Activated CD8-positive, alpha-beta memory T cell treated with anti-CD3 and anti-CD28 coated beads, Interleukin-2, amount 50 U/mL, for 48 hours (primary cell): ENCODE measurements around the gene TLE5.
"Not testable (repeated sequence)": the region's sequence is repeated elsewhere in the genome, so short reads cannot be mapped to it uniquely, and the experiment has no call there.

Source experiments
- DNase-seq: peaks from one replicate; pipeline ENCODE4 v3.0.0-alpha.2; 2020

Gene TLE5

GRCh38 chr19:3020321-3020960 lies 41.9 kb downstream of the TLE5 start:
- DNase-seq = no peak

DNA sequence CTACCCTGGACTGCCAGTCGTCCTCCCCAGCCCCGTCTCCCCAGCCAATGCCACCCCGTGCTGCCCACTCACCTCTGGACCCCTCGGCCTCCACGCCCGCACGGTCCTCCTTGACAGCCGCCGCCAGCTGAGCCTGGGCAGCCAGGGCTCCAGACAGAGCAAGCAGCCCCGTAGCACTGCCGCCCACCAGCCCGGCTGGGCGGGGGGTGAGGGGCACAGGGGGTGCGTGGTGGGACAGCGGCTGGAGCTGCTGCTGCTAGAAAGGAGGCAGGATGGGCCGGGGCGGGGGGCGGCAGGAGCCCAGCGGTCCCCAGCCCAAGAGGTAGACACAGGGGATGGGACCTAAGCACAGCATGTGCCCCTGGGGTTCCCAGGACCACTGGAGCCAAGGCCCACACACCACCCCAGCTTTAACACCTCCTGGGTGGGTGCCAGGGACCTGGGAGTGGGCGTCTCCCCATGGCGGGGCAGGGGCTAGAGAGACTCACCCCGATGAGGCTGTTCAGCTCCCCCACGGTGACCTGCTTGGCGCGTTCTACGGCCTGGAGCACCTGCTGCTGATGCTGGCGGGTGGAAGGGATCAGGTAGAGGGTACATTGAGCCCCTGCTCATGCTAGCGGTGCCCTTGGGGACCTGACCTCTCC lies 43.0 kb downstream of the TLE5 start:
- no peak for DNase-seq

DNA sequence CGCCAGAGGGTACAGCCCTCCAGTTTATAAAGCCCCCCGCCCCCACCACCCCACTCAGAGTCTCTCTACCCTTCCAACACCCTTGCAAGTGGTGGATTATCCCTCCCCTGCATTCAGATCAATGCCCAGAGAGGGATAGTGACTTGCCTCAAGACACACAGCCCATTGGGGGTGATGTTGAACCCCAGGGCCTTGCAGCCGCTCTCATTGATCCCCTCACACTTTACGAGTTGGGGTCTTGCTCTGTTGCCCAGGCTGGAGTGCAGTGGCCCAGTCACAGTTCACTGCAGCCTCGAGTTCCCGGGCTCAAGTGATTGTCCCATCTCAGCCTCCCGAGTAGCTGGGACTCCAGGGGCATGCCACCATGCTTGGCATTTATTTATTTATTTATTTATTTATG lies 44.4 kb downstream of the TLE5 start:
- no peak for DNase-seq

GRCh38 chr19:3015126-3016057 lies 46.9 kb downstream of the TLE5 start:
- no peak for DNase-seq

DNA sequence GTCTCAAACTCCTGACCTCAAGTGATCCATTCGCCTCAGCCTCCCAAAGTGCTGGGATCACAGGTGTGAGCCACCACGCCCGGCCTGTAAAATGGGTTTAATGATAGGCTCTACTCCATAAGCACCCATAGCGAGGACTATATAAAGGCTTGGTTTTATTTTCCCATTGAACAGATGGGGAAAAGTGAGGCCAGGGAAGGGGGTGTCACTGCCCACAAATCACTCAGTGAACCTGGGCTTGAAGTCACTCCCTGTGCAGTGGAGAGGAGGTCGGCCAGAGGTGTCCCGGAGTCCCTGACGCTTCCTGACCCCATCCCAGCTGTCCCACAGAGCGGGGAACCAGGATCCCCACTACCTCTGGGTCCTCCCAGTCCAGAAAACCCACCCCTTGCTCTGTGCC lies 48.2 kb downstream of the TLE5 start:
- no peak for DNase-seq

GRCh38 chr19:3013263-3013725 lies 49.0 kb downstream of the TLE5 start:
- DNase-seq = no peak

GRCh38 chr19:3012621-3013262 lies 49.6 kb downstream of the TLE5 start:
- no peak for DNase-seq

- not testable (repeated sequence) for DNase-seq
Observed at GRCh38 chr19:3012059-3012458, 50.2 kb downstream of the TLE5 start.

DNA sequence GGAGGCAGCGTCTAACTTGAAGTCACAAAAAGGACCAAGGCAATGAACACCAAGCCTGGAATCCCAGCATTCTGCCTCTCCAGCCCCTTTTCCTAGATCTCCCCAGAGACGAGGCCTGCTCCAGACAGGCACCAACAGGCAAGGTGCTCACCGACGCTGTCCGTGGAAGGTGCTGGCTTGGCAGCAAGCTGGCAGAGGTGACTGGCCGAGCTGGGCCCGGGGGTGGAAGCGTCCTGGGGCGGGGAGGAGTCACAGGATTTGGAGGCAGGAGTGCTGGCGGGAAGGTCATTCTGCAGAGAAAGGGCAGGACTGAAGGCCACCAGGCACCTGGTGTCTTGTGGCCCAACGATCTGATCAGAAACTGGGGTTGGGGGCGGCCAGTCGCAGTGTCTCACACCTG lies 51.4 kb downstream of the TLE5 start:
- DNase-seq = no peak

GRCh38 chr19:3008994-3009393 lies 53.3 kb downstream of the TLE5 start:
- no peak for DNase-seq

- no peak for DNase-seq
Observed at GRCh38 chr19:3007975-3008374, 54.3 kb downstream of the TLE5 start.

DNA sequence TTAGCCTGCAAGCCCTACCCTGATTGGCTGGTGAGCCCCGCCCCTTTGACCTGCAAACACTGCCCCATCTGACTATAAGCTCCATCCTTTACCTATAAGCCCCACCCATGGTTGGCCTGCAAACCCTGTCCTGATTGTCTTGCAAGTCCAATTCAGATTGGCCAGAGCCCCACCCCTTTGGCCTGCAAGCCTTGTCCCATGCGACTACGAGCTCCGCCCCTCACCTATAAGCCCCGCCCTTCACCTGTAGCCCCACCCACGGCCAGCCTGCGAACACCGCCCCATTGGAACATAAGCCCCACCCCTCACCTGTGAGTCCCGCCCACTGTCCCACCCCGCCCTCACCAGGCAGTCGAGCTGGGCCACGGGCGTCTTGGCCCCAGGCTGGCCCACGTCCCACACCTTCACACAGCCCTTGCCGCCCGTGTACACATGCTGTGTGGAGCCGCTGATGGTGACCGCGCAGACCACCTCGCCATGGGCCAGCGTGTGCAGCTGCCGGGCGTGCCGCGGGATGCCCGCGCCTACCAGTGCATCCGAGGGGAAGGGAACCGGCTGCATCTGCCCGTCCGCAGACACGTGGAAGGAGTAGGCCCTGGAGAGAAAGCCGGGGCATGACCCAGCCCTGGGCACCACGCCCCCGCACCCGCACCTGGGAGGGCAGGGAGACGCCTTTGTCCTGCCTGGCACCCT lies 56.1 kb downstream of the TLE5 start:
- no peak for DNase-seq

- no peak for DNase-seq
Observed at GRCh38 chr19:3005345-3005744, 57.0 kb downstream of the TLE5 start.

- no peak for DNase-seq
Observed at GRCh38 chr19:3004522-3004921, 57.8 kb downstream of the TLE5 start.

- DNase-seq = no peak
Observed at GRCh38 chr19:3003046-3003445, 59.2 kb downstream of the TLE5 start.
